HepG2 (cell line): ENCODE measurements around the gene STKLD1.
"Not testable (repeated sequence)": the region's sequence is repeated elsewhere in the genome, so short reads cannot be mapped to it uniquely, and the experiment has no call there.

Experiments used
- KDM5A ChIP-seq: fragments of 200-600 bp; sonication (generic); IDR thresholded peaks from 2 replicates; pipeline ENCODE4 v1.7.0; 2018; ENCODE audit warnings: antibody characterized with exemption, mild to moderate bottlenecking, low read length, borderline replicate concordance
- SALL1 ChIP-seq: sonication (generic); formaldehyde crosslinking; IDR thresholded peaks from 2 replicates; pipeline ENCODE4 v1.8.0; 2022; ENCODE audit warnings: mild to moderate bottlenecking, missing genetic modification reagents

GRCh38 chr9:133327021-133327420 is 49.1 kb upstream of the STKLD1 start:
- TF ChIP-seq SALL1 (CRISPR knock-in tag); KDM5A: not testable (repeated sequence)
